Measurements from ENCODE around the gene DUSP16. TPM values are rescaled to one million over a fixed set of nuclear protein-coding genes. Genes with fewer than 3 reads are reported as not detected.

DUSP16 gene
- total and polyA plus RNA-seq, 2 experiments from 2014 or later: 11.7 to 59.4 TPM

GRCh38 chr12:12534975-12535374 is 27.7 kb downstream of the DUSP16 start:
- peak overlapping the region; percentile 22; the same call in 1 of the 2 replicates for H3K27ac ChIP-seq (ENCODE audit: low read depth)
- ATAC-seq: no peak
- Mint-ChIP-seq H3K4me3 (no peak overlapping the region), H3K4me1 (peaks cover 36% of the 10 kb centered on the region), H3K27me3 (ENCODE audit: insufficient read depth, low read depth, poor library complexity) (no peaks in the 10 kb centered on the region), H3K36me3 (ENCODE audit: low read depth) (peaks cover 3% of the 10 kb centered on the region; the same call in 1 of the 3 replicates), H3K27ac (no peak overlapping the region), H3K9me3 (no peaks in the 10 kb centered on the region)
- H3K27me3 ChIP-seq (ENCODE audit: insufficient read depth): no peaks in the 10 kb centered on the region
- no peak for DNase-seq (ENCODE audit: low spot score)
- H3K4me3 ChIP-seq: no peak overlapping the region
- H2AFZ ChIP-seq: no peak overlapping the region
- H3K4me1 ChIP-seq (ENCODE audit: insufficient read depth): peaks cover 26% of the 10 kb centered on the region; the same call in 1 of the 2 replicates
- H3K4me2 ChIP-seq: no peak overlapping the region
- peaks cover 78% of the 10 kb centered on the region for H3K79me2 ChIP-seq (replicated peaks; ENCODE audit: insufficient read depth)
- H4K20me1 ChIP-seq (replicated peaks; ENCODE audit: insufficient read depth): peaks cover 2% of the 10 kb centered on the region
- H3K9me2 ChIP-seq (ENCODE audit: insufficient read depth): no peaks in the 10 kb centered on the region
- TF ChIP-seq REST (IDR thresholded peaks at IDR 0.05; ENCODE audit: unreplicated experiment) (no peak), POLR2AphosphoS5 (IDR thresholded peaks at IDR 0.05; ENCODE audit: low read depth) (no peak), NANOG (IDR thresholded peaks at IDR 0.05; ENCODE audit: borderline replicate concordance) (no peak), ZNF114 (CRISPR knock-in tag; IDR thresholded peaks at IDR 0.05) (no peak), CREB1 (CRISPR knock-in tag; IDR thresholded peaks at IDR 0.05; ENCODE audit: low read depth) (no peak), ETS1 (IDR thresholded peaks at IDR 0.05) (no peak), EZH2 (IDR thresholded peaks at IDR 0.05; ENCODE audit: low read depth, unreplicated experiment) (no peak), JUNB (IDR thresholded peaks at IDR 0.05; ENCODE audit: unreplicated experiment) (no peak)
- no peaks in the 10 kb centered on the region for H3F3A ChIP-seq (replicated peaks; ENCODE audit: low read depth)
- H3K36me3 ChIP-seq (ENCODE audit: insufficient read depth): no peaks in the 10 kb centered on the region

- Mint-ChIP-seq H3K27me3 (ENCODE audit: insufficient read depth, low read depth, poor library complexity) (no peaks in the 10 kb centered on the region), H3K4me3 (no peak overlapping the region), H3K9me3 (no peaks in the 10 kb centered on the region), H3K27ac (peak overlapping the region; percentile 80; the same call in 1 of the 2 replicates), H3K4me1 (peaks cover 37% of the 10 kb centered on the region), H3K36me3 (ENCODE audit: low read depth) (peaks cover 3% of the 10 kb centered on the region; the same call in 1 of the 3 replicates)
- Histone ChIP-seq H3K79me2 (replicated peaks; ENCODE audit: insufficient read depth) (peaks cover 78% of the 10 kb centered on the region), H2AFZ (no peak overlapping the region), H3K27me3 (ENCODE audit: insufficient read depth) (no peaks in the 10 kb centered on the region), H3F3A (replicated peaks; ENCODE audit: low read depth) (no peaks in the 10 kb centered on the region), H3K27ac (ENCODE audit: low read depth) (peak overlapping the region; percentile 22), H4K20me1 (replicated peaks; ENCODE audit: insufficient read depth) (no peaks in the 10 kb centered on the region; the same call in none of the 2 replicates), H3K4me3 (no peak overlapping the region), H3K9me2 (ENCODE audit: insufficient read depth) (no peaks in the 10 kb centered on the region), H3K4me2 (no peak overlapping the region), H3K4me1 (ENCODE audit: insufficient read depth) (peaks cover 21% of the 10 kb centered on the region; the same call in 1 of the 2 replicates), H3K36me3 (ENCODE audit: insufficient read depth) (no peaks in the 10 kb centered on the region)
- DNase-seq (ENCODE audit: low spot score): peak; percentile 21
- TF ChIP-seq REST (IDR thresholded peaks at IDR 0.05; ENCODE audit: unreplicated experiment) (no peak), POLR2AphosphoS5 (IDR thresholded peaks at IDR 0.05; ENCODE audit: low read depth) (no peak), JUNB (IDR thresholded peaks at IDR 0.05; ENCODE audit: unreplicated experiment) (no peak), STAT1 (IDR thresholded peaks at IDR 0.05; ENCODE audit: unreplicated experiment) (no peak), ETS1 (IDR thresholded peaks at IDR 0.05) (no peak), NANOG (IDR thresholded peaks at IDR 0.05; ENCODE audit: borderline replicate concordance) (no peak), ZNF331 (CRISPR knock-in tag; IDR thresholded peaks at IDR 0.05; ENCODE audit: low read depth) (no peak), EZH2phosphoT487 (IDR thresholded peaks at IDR 0.05; ENCODE audit: unreplicated experiment) (no peak), ZNF114 (CRISPR knock-in tag; IDR thresholded peaks at IDR 0.05) (no peak)
- ATAC-seq: peak; percentile 41
Measured at GRCh38 chr12:12534166-12534866, 28.3 kb downstream of the DUSP16 start.

Data from GM23338 (cell line).